Kidney epithelial cell (primary cell): ENCODE measurements around the gene MBOAT2. TPM values are rescaled to one million over a fixed set of nuclear protein-coding genes. Genes with fewer than 3 reads are reported as not detected.

ENCODE experiments used
- DNase-seq: peaks from one replicate; pipeline ENCODE4 v3.0.0-alpha.2; 2010; ENCODE audit warnings: low read depth
- H3K27me3 ChIP-seq: 2 replicates; pipeline ENCODE4 v1.6.0; 2011; ENCODE audit warnings: low read length; ENCODE audit not compliant: control insufficient read depth, insufficient read depth
- H3K36me3 ChIP-seq: 2 replicates; pipeline ENCODE4 v1.5.1; 2011; ENCODE audit warnings: low read length; ENCODE audit not compliant: control insufficient read depth, insufficient read depth
- H3K4me3 ChIP-seq: 2 replicates; pipeline ENCODE4 v1.5.1; 2011; ENCODE audit warnings: low read depth, mild to moderate bottlenecking, control low read depth, low read length
- CTCF ChIP-seq: IDR thresholded peaks from 2 replicates; pipeline ENCODE4 v1.5.1; 2011; ENCODE audit warnings: mild to moderate bottlenecking, moderate library complexity, low read length, control low read depth, inconsistent platforms; ENCODE audit not compliant: insufficient read depth, poor library complexity, severe bottlenecking
- total RNA-seq: library from RNA; depleted of rRNA; stranded (reverse); fragments of >200 nt; gene quantifications from 2 replicates; pipeline ENCODE4 v1.2.3, GENCODE V29; 2015

Gene MBOAT2
- total RNA-seq, 1 donor from 2014 or later = 32.2 TPM

GRCh38 chr2:8994386-8994785, 9.1 kb downstream of the MBOAT2 start:
- Histone ChIP-seq H3K36me3 (no peaks in the 10 kb centered on the region), H3K4me3 (no peak overlapping the region), H3K27me3 (no peaks in the 10 kb centered on the region)
- no peak for TF ChIP-seq CTCF
- DNase-seq = no peak

- TF ChIP-seq CTCF = no peak
- no peak overlapping the region for H3K4me3 ChIP-seq
- no peaks in the 10 kb centered on the region for H3K27me3 ChIP-seq
- no peaks in the 10 kb centered on the region for H3K36me3 ChIP-seq
- DNase-seq = no peak
Measured at GRCh38 chr2:8993902-8994278, 9.6 kb downstream of the MBOAT2 start.

GRCh38 chr2:8993196-8993901, 10.1 kb downstream of the MBOAT2 start:
- Histone ChIP-seq H3K36me3 (no peaks in the 10 kb centered on the region), H3K4me3 (no peak overlapping the region), H3K27me3 (no peaks in the 10 kb centered on the region)
- no peak for TF ChIP-seq CTCF
- DNase-seq = no peak

GRCh38 chr2:8992643-8993042, 10.8 kb downstream of the MBOAT2 start:
- H3K36me3 ChIP-seq = no peaks in the 10 kb centered on the region
- no peak for DNase-seq
- H3K4me3 ChIP-seq = no peak overlapping the region
- no peak for TF ChIP-seq CTCF
- no peaks in the 10 kb centered on the region for H3K27me3 ChIP-seq

- Histone ChIP-seq H3K27me3 (no peaks in the 10 kb centered on the region), H3K4me3 (no peak overlapping the region), H3K36me3 (no peaks in the 10 kb centered on the region)
- no peak for DNase-seq
- TF ChIP-seq CTCF = no peak
Measured at GRCh38 chr2:8989536-8990079, 13.9 kb downstream of the MBOAT2 start.

GRCh38 chr2:8987410-8987809, 16.1 kb downstream of the MBOAT2 start:
- no peak for DNase-seq
- no peaks in the 10 kb centered on the region for H3K36me3 ChIP-seq
- no peak for TF ChIP-seq CTCF
- H3K4me3 ChIP-seq = no peak overlapping the region
- H3K27me3 ChIP-seq = no peaks in the 10 kb centered on the region
